Astrocyte of the spinal cord (primary cell): ENCODE measurements around the gene HS2ST1.
"Not testable (repeated sequence)": the region's sequence is repeated elsewhere in the genome, so short reads cannot be mapped to it uniquely, and the experiment has no call there.

Experiments
- DNase-seq: peaks from one replicate; pipeline ENCODE4 v3.0.0; 2011; ENCODE audit warnings: low read depth, low spot score
- H3K4me3 ChIP-seq: 2 replicates; pipeline ENCODE4 v1.5.1; 2011; ENCODE audit warnings: low read depth, mild to moderate bottlenecking, low read length, moderate library complexity
- in situ Hi-C: cut with HindIII; loops from 2 replicates; pipeline ENCODE4 v1.10.0; 2017; ENCODE audit warnings: low sequenced_read_pairs
- TF ChIP-seq, protein P1 (sequence below): IDR thresholded peaks from 2 replicates; pipeline ENCODE4 v1.5.1; 2012; ENCODE audit warnings: low read depth, mild to moderate bottlenecking, low read length, inconsistent platforms

Gene HS2ST1

DNA sequence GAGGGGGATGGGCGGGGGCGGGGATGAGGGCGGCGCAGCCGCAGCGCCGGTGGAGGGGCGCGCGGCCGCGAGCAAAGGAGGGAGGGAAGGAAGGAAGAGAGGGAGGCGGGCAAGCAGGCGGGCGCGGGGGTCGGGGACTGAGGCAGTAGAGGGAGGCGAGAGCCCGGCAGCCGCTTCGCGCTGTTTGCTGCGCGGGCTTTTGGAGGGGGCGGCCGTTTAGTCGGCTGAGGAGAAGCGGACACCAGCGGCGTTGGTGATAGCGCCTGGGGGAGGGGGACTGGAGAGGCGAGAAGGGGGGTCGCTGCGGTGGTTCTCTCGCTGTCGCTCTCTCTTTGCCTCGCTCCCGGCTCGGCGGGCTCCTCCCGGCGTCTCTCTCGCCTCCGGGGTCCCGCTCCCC is at the start of gene HS2ST1:
TSS of gene HS2ST1 (plus strand) at position 35 of the 397 bp plus-strand sequence.
- TF ChIP-seq, protein P1, sequence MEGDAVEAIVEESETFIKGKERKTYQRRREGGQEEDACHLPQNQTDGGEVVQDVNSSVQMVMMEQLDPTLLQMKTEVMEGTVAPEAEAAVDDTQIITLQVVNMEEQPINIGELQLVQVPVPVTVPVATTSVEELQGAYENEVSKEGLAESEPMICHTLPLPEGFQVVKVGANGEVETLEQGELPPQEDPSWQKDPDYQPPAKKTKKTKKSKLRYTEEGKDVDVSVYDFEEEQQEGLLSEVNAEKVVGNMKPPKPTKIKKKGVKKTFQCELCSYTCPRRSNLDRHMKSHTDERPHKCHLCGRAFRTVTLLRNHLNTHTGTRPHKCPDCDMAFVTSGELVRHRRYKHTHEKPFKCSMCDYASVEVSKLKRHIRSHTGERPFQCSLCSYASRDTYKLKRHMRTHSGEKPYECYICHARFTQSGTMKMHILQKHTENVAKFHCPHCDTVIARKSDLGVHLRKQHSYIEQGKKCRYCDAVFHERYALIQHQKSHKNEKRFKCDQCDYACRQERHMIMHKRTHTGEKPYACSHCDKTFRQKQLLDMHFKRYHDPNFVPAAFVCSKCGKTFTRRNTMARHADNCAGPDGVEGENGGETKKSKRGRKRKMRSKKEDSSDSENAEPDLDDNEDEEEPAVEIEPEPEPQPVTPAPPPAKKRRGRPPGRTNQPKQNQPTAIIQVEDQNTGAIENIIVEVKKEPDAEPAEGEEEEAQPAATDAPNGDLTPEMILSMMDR: no peak
- DNase-seq: no peak
- in situ Hi-C loops: loop anchor here (10.0 kb wide), 1 partner anchor 50 kb away; no protein-coding TSS in a partner anchor
- H3K4me3 ChIP-seq: peak within 1 kb of the TSS; percentile 95

GRCh38 chr1:86865973-86866637 is 48.3 kb upstream of the HS2ST1 start:
- TF ChIP-seq, protein P1: no peak
- in situ Hi-C loops: loop anchor here (10.0 kb wide), 1 partner anchor 49 kb away; the partner anchor contains the start of genes HS2ST1 and SELENOF
- DNase-seq: no peak
- no peak overlapping the region for H3K4me3 ChIP-seq

DNA sequence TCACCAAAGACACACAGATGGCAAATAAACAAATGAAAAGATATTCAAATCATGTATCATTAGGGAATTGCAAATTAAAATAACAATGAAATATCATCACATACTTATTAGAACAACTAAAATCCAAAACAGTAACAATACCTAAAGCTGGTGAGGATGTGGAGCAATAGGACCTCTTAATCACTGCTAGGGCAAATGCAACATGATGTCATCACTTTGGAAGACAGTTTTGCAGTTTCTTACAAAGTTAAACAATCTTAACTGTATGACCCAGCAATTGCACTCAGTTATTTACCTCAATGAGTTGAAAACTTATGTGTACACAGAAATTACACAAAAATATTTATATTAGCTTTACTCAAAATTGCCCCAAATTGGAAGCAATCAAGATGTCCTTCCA is 47.8 kb upstream of the HS2ST1 start:
- peak; percentile 37 for DNase-seq
- TF ChIP-seq, protein P1: no peak
- in situ Hi-C loops: loop anchor here (10.0 kb wide), 1 partner anchor 48 kb away; the partner anchor contains the start of genes HS2ST1 and SELENOF
- no peak overlapping the region for H3K4me3 ChIP-seq

GRCh38 chr1:86867278-86867677 is 47.2 kb upstream of the HS2ST1 start:
- in situ Hi-C loops: loop anchor here (10.0 kb wide), 1 partner anchor 48 kb away; the partner anchor contains the start of genes HS2ST1 and SELENOF
- DNase-seq, H3K4me3 ChIP-seq: not testable (repeated sequence)

DNA sequence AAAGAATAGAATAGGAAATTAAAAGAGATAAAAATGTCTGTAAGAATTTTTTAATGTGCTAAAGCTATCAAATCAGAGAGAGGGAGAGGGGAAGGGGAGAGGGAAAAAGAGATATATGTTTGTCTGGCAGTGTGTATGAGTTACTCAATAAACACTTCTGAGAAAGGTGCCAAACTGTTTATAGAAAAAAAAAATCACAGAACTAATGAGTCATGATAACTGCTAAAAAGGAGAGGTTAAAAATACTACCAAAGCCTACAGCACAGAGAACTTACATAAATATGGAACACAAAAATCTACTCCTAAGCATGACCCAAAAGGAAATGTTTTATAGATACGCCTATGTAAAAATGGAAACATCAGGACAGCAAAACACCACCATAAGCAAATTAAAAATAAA is 46.0 kb upstream of the HS2ST1 start:
- H3K4me3 ChIP-seq: no peak overlapping the region
- in situ Hi-C loops: loop anchor here (10.0 kb wide), 1 partner anchor 46 kb away; the partner anchor contains the start of genes HS2ST1 and SELENOF
- TF ChIP-seq, protein P1: no peak
- DNase-seq: peak; percentile 15

GRCh38 chr1:86871001-86871400 is 43.4 kb upstream of the HS2ST1 start:
- in situ Hi-C loops: no loop called here
- TF ChIP-seq, protein P1: no peak
- H3K4me3 ChIP-seq: no peak overlapping the region
- no peak for DNase-seq

- no peak overlapping the region for H3K4me3 ChIP-seq
- no peak for DNase-seq
- in situ Hi-C loops: no loop called here
- TF ChIP-seq, protein P1: no peak
Measured at GRCh38 chr1:86872086-86872485, 42.3 kb upstream of the HS2ST1 start.
